Peyer's patch (tissue), 4 donors: Measurements from ENCODE around the gene GIMD1.

Experiments
- CTCF ChIP-seq, 6 experiments: fragments of 450-650 bp in 4 of 6; fragments of 200-600 bp in 2 of 6; sonication (generic) in 1 of 6; IDR thresholded peaks; one replicate each; pipeline ENCODE4 v1.5.1; 2017 to 2019; ENCODE audit warnings: antibody characterized with exemption in 6 of 6, mild to moderate bottlenecking in 3 of 6, moderate library complexity in 1 of 6
- POLR2A ChIP-seq, 2 donors: fragments of 450-650 bp; IDR thresholded peaks; one replicate each; pipeline ENCODE4 v1.5.1; 2017; ENCODE audit warnings: antibody characterized with exemption in 2 of 2, mild to moderate bottlenecking in 2 of 2, moderate library complexity in 2 of 2

- TF ChIP-seq CTCF (IDR thresholded peaks at IDR 0.05) (no peak), POLR2A (IDR thresholded peaks at IDR 0.05) (no peak)
Observed at GRCh38 chr4:106340774-106341173, 27.8 kb downstream of the GIMD1 start.
